Liver (tissue), 9 donors: ENCODE results near the gene CALHM3. TPM values are rescaled to one million over a fixed set of nuclear protein-coding genes. Genes with fewer than 3 reads are reported as not detected.
A peak's percentile ranks its signal among the peaks of the same experiment; 100 is the strongest.

Experiments
- DNase-seq: peaks from one replicate; pipeline ENCODE4 v3.0.0-alpha.2; 2017; ENCODE audit warnings: low spot score
- H3K27ac ChIP-seq, 2 donors: one replicate each; pipeline ENCODE4 v1.7.0; 2013; ENCODE audit warnings: inconsistent platforms in 2 of 2, low read length in 2 of 2, control low read depth in 1 of 2, low read depth in 1 of 2, mild to moderate bottlenecking in 1 of 2
- H3K27me3 ChIP-seq, 4 donors: one replicate each; pipeline versions ENCODE4 v1.6.1 to v1.7.0; 2013; ENCODE audit warnings: low read length in 3 of 4, inconsistent platforms in 1 of 4, mild to moderate bottlenecking in 1 of 4, moderate library complexity in 1 of 4; ENCODE audit not compliant: control insufficient read depth in 4 of 4, insufficient read depth in 4 of 4
- H3K36me3 ChIP-seq, 4 donors: one replicate each; pipeline versions ENCODE4 v1.6.1 to v1.7.0; 2013; ENCODE audit warnings: low read length in 3 of 4, mild to moderate bottlenecking in 3 of 4, low read depth in 1 of 4, moderate library complexity in 1 of 4; ENCODE audit not compliant: control insufficient read depth in 4 of 4, insufficient read depth in 3 of 4
- H3K4me1 ChIP-seq, 4 donors: one replicate each; pipeline versions ENCODE4 v1.6.1 to v1.7.0; 2013; ENCODE audit warnings: low read length in 3 of 4, mild to moderate bottlenecking in 3 of 4, moderate library complexity in 1 of 4; ENCODE audit not compliant: control insufficient read depth in 4 of 4, insufficient read depth in 4 of 4
- H3K4me3 ChIP-seq, 3 donors: one replicate each; pipeline versions ENCODE4 v1.6.1 to v1.7.0; 2013; ENCODE audit warnings: low read length in 3 of 3, control low read depth in 1 of 3, low read depth in 1 of 3, mild to moderate bottlenecking in 1 of 3
- H3K9ac ChIP-seq, 2 donors: one replicate each; pipeline ENCODE4 v1.7.0; 2013; ENCODE audit warnings: low read length in 2 of 2, mild to moderate bottlenecking in 2 of 2, moderate library complexity in 2 of 2, control low read depth in 1 of 2, low read depth in 1 of 2
- H3K9me3 ChIP-seq, 4 donors: one replicate each; pipeline versions ENCODE4 v1.6.1 to v1.7.0; 2013; ENCODE audit warnings: low read length in 3 of 4; ENCODE audit not compliant: control insufficient read depth in 4 of 4
- EGR1 ChIP-seq, 2 donors: IDR thresholded peaks; 2 replicates each; pipeline ENCODE4 v1.6.1; 2016 to 2018; ENCODE audit warnings: antibody characterized with exemption in 2 of 2, low read depth in 2 of 2
- FOXA1 ChIP-seq: IDR thresholded peaks from 2 replicates; pipeline ENCODE4 v1.6.1; 2016; ENCODE audit warnings: antibody characterized with exemption
- FOXA2 ChIP-seq: IDR thresholded peaks from 2 replicates; pipeline ENCODE4 v1.6.1; 2016; ENCODE audit warnings: antibody characterized with exemption
- GABPA ChIP-seq, 2 donors: IDR thresholded peaks in 1 of 2; conservative IDR thresholded peaks in 1 of 2; 2 replicates each; pipeline ENCODE4 v1.6.1; 2016; ENCODE audit warnings: antibody characterized with exemption in 2 of 2, mild to moderate bottlenecking in 1 of 2, moderate library complexity in 1 of 2
- HNF4A ChIP-seq, 2 donors: conservative IDR thresholded peaks; 2 replicates each; pipeline ENCODE4 v1.6.1; 2016; ENCODE audit warnings: antibody characterized with exemption in 2 of 2, mild to moderate bottlenecking in 2 of 2
- HNF4G ChIP-seq: IDR thresholded peaks from 2 replicates; pipeline ENCODE4 v1.6.1; 2016; ENCODE audit warnings: antibody characterized with exemption
- JUND ChIP-seq, 2 donors: IDR thresholded peaks; 2 replicates each; pipeline ENCODE4 v1.6.1; 2016; ENCODE audit warnings: antibody characterized with exemption in 2 of 2
- NR2F2 ChIP-seq: IDR thresholded peaks from 2 replicates; pipeline ENCODE4 v1.6.1; 2016; ENCODE audit warnings: antibody characterized with exemption
- RAD21 ChIP-seq, 2 donors: IDR thresholded peaks; 2 replicates each; pipeline ENCODE4 v1.6.1; 2016; ENCODE audit warnings: antibody characterized with exemption in 2 of 2, mild to moderate bottlenecking in 2 of 2
- RXRA ChIP-seq, 2 donors: IDR thresholded peaks; 2 replicates each; pipeline ENCODE4 v1.6.1; 2017 to 2018; ENCODE audit warnings: antibody characterized with exemption in 2 of 2, mild to moderate bottlenecking in 1 of 2
- SP1 ChIP-seq: IDR thresholded peaks from 2 replicates; pipeline ENCODE4 v1.6.1; 2018; ENCODE audit warnings: antibody characterized with exemption, mild to moderate bottlenecking
- TAF1 ChIP-seq: conservative IDR thresholded peaks from 2 replicates; pipeline ENCODE4 v1.6.1; 2016; ENCODE audit warnings: antibody characterized with exemption, mild to moderate bottlenecking
- YY1 ChIP-seq: IDR thresholded peaks from 2 replicates; pipeline ENCODE4 v1.6.1; 2016; ENCODE audit warnings: antibody characterized with exemption, mild to moderate bottlenecking
- WGBS: extraction: QIAGEN DNeasy Blood & Tissue Kit; methylation state at CpG from one replicate; pipeline ENCODE4 v1.1.7; 2013; 5-methylcytosine and 5-hydroxymethylcytosine counted together
- polyA plus RNA-seq, 2 donors: library from polyadenylated mRNA; stranded (reverse) in 1 of 2; unstranded in 1 of 2; fragments of 200-250 nt in 1 of 2; fragments of >200 nt in 1 of 2; fragmentation: Nextera tagmentation in 1 of 2; extraction: Ambion mirVana in 1 of 2; gene quantifications; one replicate each; pipeline versions ENCODE4 v1.2.1 to v1.2.3, GENCODE V29; 2013 to 2015
- total RNA-seq, 2 donors: library from RNA; depleted of rRNA; stranded (reverse); fragments of >200 nt; gene quantifications; one replicate each; pipeline ENCODE4 v1.2.3, GENCODE V29; 2014
- TF ChIP-seq, protein P1 (sequence below): IDR thresholded peaks from 2 replicates; pipeline ENCODE4 v1.6.1; 2016; ENCODE audit warnings: antibody characterized with exemption
- TF ChIP-seq, protein P2 (sequence below): IDR thresholded peaks from 2 replicates; pipeline ENCODE4 v1.6.1; 2016; ENCODE audit warnings: antibody characterized with exemption
- TF ChIP-seq, protein P3 (sequence below): fragments of 150-350 bp; IDR thresholded peaks from 2 replicates; pipeline ENCODE4 v1.5.1; 2017; ENCODE audit warnings: improper control_type of control experiment, low read depth, low read length; ENCODE audit not compliant: missing input control
- TF ChIP-seq, protein P4 (sequence below): IDR thresholded peaks from 2 replicates; pipeline ENCODE4 v1.6.1; 2016; ENCODE audit warnings: antibody characterized with exemption
- TF ChIP-seq, protein P5 (sequence below): IDR thresholded peaks from 2 replicates; pipeline ENCODE4 v1.6.1; 2016; ENCODE audit warnings: antibody characterized with exemption, mild to moderate bottlenecking
- donor health status: healthy.
- donor health status: healthy.
- donor health status: healthy.
- donor health status: healthy.
- donor health status: healthy.

The CALHM3 gene
- total and polyA plus RNA-seq, 4 donors = 0.14 TPM; not detected in 3

DNA sequence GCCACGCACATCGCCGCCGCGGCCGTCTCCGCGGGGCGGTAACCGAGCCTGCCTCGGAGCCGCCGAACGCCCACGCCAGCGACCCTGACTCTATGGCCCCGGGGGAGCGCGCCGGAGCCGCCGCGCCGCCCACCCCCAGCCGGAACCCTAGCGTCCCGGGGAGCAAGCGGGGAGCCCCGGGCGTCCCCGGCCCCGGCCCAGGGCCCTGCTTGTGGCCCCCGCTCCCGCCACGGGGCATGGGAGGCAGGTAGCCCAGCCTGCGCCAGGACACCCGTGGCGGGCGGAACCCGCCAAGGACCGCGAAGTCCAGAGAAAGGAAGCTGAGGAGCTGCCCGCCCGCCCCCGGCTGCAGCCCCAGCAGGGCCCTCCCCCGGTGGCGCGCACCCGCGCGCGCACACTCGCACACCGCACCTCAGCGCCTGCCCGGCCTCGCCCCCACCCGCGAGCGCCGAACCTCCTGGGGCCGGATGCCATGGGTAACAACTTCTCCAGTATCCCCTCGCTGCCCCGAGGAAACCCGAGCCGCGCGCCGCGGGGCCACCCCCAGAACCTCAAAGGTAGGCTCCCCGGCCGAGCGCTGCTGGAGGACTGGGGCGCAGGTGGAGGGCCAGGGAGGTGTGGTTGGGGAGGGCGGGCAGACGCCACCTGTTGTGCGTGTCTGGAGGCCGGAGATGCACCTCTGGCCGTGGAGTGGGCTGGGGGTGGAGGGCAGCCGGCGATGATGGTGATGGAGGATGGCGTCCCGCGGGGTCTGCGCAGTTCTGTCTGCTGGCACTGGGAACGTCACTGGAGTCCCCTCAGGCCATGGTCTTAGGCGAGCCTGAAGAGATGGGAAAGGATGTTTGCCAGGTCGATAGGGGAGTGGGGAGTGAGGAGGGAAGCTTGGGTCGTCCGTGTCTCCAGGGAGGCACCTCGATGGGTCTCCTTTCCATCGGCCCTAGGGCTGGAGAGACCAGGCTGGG, 15.2 kb upstream of the CALHM3 start:
- DNase-seq = no peak

More for the DNA sequence above, 15.2 kb upstream of the CALHM3 start:
- Histone ChIP-seq H3K27me3 (peaks cover 0 to 8% (median 5%) of the 10 kb centered on the region in 4 donors), H3K4me1 (peaks cover 2 to 14% (median 9%) of the 10 kb centered on the region in 4 donors), H3K27ac (no peak overlapping the region), H3K9me3 (no peaks in the 10 kb centered on the region), H3K36me3 (no peaks in the 10 kb centered on the region), H3K4me3 (peak overlapping the region in 2 of 3 donors; percentile 20 to 62), H3K9ac (no peak overlapping the region)
- no peak for TF ChIP-seq RXRA (IDR thresholded peaks at IDR 0.05)
- no peak for TF ChIP-seq YY1
- no peak for TF ChIP-seq TAF1
- TF ChIP-seq, protein P1, sequence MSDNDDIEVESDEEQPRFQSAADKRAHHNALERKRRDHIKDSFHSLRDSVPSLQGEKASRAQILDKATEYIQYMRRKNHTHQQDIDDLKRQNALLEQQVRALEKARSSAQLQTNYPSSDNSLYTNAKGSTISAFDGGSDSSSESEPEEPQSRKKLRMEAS = no peak
- TF ChIP-seq HNF4A (conservative IDR thresholded peaks at IDR 0.05) = no peak
- TF ChIP-seq JUND (IDR thresholded peaks at IDR 0.05) = no peak
- TF ChIP-seq FOXA1 = no peak
- no peak for TF ChIP-seq HNF4G
- no peak for TF ChIP-seq FOXA2
- TF ChIP-seq, protein P2, sequence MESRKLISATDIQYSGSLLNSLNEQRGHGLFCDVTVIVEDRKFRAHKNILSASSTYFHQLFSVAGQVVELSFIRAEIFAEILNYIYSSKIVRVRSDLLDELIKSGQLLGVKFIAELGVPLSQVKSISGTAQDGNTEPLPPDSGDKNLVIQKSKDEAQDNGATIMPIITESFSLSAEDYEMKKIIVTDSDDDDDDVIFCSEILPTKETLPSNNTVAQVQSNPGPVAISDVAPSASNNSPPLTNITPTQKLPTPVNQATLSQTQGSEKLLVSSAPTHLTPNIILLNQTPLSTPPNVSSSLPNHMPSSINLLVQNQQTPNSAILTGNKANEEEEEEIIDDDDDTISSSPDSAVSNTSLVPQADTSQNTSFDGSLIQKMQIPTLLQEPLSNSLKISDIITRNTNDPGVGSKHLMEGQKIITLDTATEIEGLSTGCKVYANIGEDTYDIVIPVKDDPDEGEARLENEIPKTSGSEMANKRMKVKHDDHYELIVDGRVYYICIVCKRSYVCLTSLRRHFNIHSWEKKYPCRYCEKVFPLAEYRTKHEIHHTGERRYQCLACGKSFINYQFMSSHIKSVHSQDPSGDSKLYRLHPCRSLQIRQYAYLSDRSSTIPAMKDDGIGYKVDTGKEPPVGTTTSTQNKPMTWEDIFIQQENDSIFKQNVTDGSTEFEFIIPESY = no peak
- TF ChIP-seq RAD21 (IDR thresholded peaks at IDR 0.05) = no peak
- no peak for TF ChIP-seq EGR1 (IDR thresholded peaks at IDR 0.05; ENCODE audit: low read depth in 2 of 2)
- TF ChIP-seq, protein P3, sequence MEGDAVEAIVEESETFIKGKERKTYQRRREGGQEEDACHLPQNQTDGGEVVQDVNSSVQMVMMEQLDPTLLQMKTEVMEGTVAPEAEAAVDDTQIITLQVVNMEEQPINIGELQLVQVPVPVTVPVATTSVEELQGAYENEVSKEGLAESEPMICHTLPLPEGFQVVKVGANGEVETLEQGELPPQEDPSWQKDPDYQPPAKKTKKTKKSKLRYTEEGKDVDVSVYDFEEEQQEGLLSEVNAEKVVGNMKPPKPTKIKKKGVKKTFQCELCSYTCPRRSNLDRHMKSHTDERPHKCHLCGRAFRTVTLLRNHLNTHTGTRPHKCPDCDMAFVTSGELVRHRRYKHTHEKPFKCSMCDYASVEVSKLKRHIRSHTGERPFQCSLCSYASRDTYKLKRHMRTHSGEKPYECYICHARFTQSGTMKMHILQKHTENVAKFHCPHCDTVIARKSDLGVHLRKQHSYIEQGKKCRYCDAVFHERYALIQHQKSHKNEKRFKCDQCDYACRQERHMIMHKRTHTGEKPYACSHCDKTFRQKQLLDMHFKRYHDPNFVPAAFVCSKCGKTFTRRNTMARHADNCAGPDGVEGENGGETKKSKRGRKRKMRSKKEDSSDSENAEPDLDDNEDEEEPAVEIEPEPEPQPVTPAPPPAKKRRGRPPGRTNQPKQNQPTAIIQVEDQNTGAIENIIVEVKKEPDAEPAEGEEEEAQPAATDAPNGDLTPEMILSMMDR = no peak
- TF ChIP-seq GABPA (IDR thresholded peaks at IDR 0.05 in 1 of 2, conservative IDR thresholded peaks at IDR 0.05 in 1 of 2) = no peak
- no peak for TF ChIP-seq NR2F2
- TF ChIP-seq, protein P4, sequence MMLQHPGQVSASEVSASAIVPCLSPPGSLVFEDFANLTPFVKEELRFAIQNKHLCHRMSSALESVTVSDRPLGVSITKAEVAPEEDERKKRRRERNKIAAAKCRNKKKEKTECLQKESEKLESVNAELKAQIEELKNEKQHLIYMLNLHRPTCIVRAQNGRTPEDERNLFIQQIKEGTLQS = no peak
- TF ChIP-seq SP1 = no peak
- TF ChIP-seq, protein P5, sequence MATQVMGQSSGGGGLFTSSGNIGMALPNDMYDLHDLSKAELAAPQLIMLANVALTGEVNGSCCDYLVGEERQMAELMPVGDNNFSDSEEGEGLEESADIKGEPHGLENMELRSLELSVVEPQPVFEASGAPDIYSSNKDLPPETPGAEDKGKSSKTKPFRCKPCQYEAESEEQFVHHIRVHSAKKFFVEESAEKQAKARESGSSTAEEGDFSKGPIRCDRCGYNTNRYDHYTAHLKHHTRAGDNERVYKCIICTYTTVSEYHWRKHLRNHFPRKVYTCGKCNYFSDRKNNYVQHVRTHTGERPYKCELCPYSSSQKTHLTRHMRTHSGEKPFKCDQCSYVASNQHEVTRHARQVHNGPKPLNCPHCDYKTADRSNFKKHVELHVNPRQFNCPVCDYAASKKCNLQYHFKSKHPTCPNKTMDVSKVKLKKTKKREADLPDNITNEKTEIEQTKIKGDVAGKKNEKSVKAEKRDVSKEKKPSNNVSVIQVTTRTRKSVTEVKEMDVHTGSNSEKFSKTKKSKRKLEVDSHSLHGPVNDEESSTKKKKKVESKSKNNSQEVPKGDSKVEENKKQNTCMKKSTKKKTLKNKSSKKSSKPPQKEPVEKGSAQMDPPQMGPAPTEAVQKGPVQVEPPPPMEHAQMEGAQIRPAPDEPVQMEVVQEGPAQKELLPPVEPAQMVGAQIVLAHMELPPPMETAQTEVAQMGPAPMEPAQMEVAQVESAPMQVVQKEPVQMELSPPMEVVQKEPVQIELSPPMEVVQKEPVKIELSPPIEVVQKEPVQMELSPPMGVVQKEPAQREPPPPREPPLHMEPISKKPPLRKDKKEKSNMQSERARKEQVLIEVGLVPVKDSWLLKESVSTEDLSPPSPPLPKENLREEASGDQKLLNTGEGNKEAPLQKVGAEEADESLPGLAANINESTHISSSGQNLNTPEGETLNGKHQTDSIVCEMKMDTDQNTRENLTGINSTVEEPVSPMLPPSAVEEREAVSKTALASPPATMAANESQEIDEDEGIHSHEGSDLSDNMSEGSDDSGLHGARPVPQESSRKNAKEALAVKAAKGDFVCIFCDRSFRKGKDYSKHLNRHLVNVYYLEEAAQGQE = no peak
- WGBS = 3% methylated on average over 91 of the region's 92 CpGs
